SK-N-SH treated with all-trans-retinoic acid at 6 μM for 48 hours (cell line): Measurements from ENCODE around the gene PILRA.

Experiments
- ATAC-seq: fragments of 200-7000 bp; cut with Tn5 transposase; 3 replicates; pipeline ENCODE4 v1.9.1; 2020; ENCODE audit warnings: mild to moderate bottlenecking, moderate library complexity
- BACH2 ChIP-seq: fragments of 250-450 bp; sonication (Bioruptor Pico); IDR thresholded peaks from 2 replicates; pipeline ENCODE4 v1.9.0; 2021; ENCODE audit warnings: mild to moderate bottlenecking, borderline replicate concordance
- CSDC2 ChIP-seq: fragments of 250-450 bp; sonication (Bioruptor Pico); IDR thresholded peaks from 2 replicates; pipeline ENCODE4 v1.5.0; 2020; ENCODE audit warnings: mild to moderate bottlenecking, moderate library complexity
- GLIS3 ChIP-seq: fragments of 250-450 bp; sonication (Bioruptor Pico); IDR thresholded peaks from 2 replicates; pipeline ENCODE4 v1.5.0; 2020; ENCODE audit warnings: mild to moderate bottlenecking, moderate library complexity
- ISL1 ChIP-seq: fragments of 250-450 bp; sonication (Bioruptor Pico); IDR thresholded peaks from 2 replicates; pipeline ENCODE4 v2.1.2; 2022; ENCODE audit warnings: mild to moderate bottlenecking, moderate library complexity
- OSR1 ChIP-seq: fragments of 250-450 bp; sonication (Bioruptor Pico); IDR thresholded peaks from 2 replicates; pipeline ENCODE4 v1.8.0; 2022; ENCODE audit warnings: moderate library complexity, mild to moderate bottlenecking, inconsistent platforms
- PPARA ChIP-seq: fragments of 250-450 bp; sonication (Bioruptor Pico); IDR thresholded peaks from 2 replicates; pipeline ENCODE4 v1.5.0; 2020; ENCODE audit warnings: mild to moderate bottlenecking, borderline replicate concordance
- RARB ChIP-seq: fragments of 250-450 bp; sonication (Bioruptor Pico); IDR thresholded peaks from 2 replicates; pipeline ENCODE4 v1.8.0; 2021; ENCODE audit warnings: mild to moderate bottlenecking, moderate library complexity
- SNAI2 ChIP-seq: fragments of 250-450 bp; sonication (Bioruptor Pico); IDR thresholded peaks from 2 replicates; pipeline ENCODE4 v1.5.0; 2020; ENCODE audit warnings: mild to moderate bottlenecking, moderate library complexity
- TCF4 ChIP-seq: fragments of 250-450 bp; sonication (Bioruptor Pico); IDR thresholded peaks from 2 replicates; pipeline ENCODE4 v1.8.0; 2021; ENCODE audit warnings: mild to moderate bottlenecking, moderate library complexity, borderline replicate concordance
- TOX ChIP-seq: fragments of 250-450 bp; sonication (Bioruptor Pico); IDR thresholded peaks from 2 replicates; pipeline ENCODE4 v1.8.0; 2021; ENCODE audit warnings: mild to moderate bottlenecking, moderate library complexity, borderline replicate concordance
- ZC3H10 ChIP-seq: fragments of 250-450 bp; sonication (Bioruptor Pico); IDR thresholded peaks from 2 replicates; pipeline ENCODE4 v1.5.1; 2021; ENCODE audit warnings: mild to moderate bottlenecking, moderate library complexity
- ZFP3 ChIP-seq: fragments of 250-450 bp; sonication (Bioruptor Pico); IDR thresholded peaks from 2 replicates; pipeline ENCODE4 v1.5.0; 2020; ENCODE audit warnings: mild to moderate bottlenecking, moderate library complexity
- ZNF565 ChIP-seq: fragments of 450-650 bp; formaldehyde crosslinking; conservative IDR thresholded peaks from 2 replicates; pipeline ENCODE4 v1.5.0; 2020; ENCODE audit warnings: low read depth, mild to moderate bottlenecking, moderate library complexity
- ZNF70 ChIP-seq: fragments of 450-650 bp; formaldehyde crosslinking; IDR thresholded peaks from 2 replicates; pipeline ENCODE4 v1.5.0; 2020; ENCODE audit warnings: mild to moderate bottlenecking, moderate library complexity
- ZNF8 ChIP-seq: fragments of 450-650 bp; formaldehyde crosslinking; IDR thresholded peaks from 2 replicates; pipeline ENCODE4 v1.5.0; 2020; ENCODE audit warnings: mild to moderate bottlenecking, moderate library complexity
- TF ChIP-seq, protein P1 (sequence below): fragments of 250-450 bp; sonication (Bioruptor Pico); IDR thresholded peaks from 2 replicates; pipeline ENCODE4 v1.5.0; 2020; ENCODE audit warnings: mild to moderate bottlenecking, moderate library complexity
- TF ChIP-seq, protein P2 (sequence below): fragments of 250-450 bp; sonication (Bioruptor Pico); IDR thresholded peaks from 2 replicates; pipeline ENCODE4 v1.5.1; 2020; ENCODE audit warnings: low read depth, mild to moderate bottlenecking, moderate library complexity
- TF ChIP-seq, protein P3 (sequence below): fragments of 250-450 bp; sonication (Bioruptor Pico); IDR thresholded peaks from 2 replicates; pipeline ENCODE4 v1.5.1; 2021; ENCODE audit warnings: mild to moderate bottlenecking, moderate library complexity
- TF ChIP-seq, protein P4 (sequence below): fragments of 250-450 bp; sonication (Bioruptor Pico); IDR thresholded peaks from 2 replicates; pipeline ENCODE4 v1.8.0; 2021; ENCODE audit warnings: low read depth, mild to moderate bottlenecking, moderate library complexity, borderline replicate concordance
- TF ChIP-seq, protein P5 (sequence below): fragments of 250-450 bp; sonication (Bioruptor Pico); IDR thresholded peaks from 2 replicates; pipeline ENCODE4 v1.8.0; 2020; ENCODE audit warnings: mild to moderate bottlenecking, moderate library complexity, borderline replicate concordance

The PILRA gene

DNA sequence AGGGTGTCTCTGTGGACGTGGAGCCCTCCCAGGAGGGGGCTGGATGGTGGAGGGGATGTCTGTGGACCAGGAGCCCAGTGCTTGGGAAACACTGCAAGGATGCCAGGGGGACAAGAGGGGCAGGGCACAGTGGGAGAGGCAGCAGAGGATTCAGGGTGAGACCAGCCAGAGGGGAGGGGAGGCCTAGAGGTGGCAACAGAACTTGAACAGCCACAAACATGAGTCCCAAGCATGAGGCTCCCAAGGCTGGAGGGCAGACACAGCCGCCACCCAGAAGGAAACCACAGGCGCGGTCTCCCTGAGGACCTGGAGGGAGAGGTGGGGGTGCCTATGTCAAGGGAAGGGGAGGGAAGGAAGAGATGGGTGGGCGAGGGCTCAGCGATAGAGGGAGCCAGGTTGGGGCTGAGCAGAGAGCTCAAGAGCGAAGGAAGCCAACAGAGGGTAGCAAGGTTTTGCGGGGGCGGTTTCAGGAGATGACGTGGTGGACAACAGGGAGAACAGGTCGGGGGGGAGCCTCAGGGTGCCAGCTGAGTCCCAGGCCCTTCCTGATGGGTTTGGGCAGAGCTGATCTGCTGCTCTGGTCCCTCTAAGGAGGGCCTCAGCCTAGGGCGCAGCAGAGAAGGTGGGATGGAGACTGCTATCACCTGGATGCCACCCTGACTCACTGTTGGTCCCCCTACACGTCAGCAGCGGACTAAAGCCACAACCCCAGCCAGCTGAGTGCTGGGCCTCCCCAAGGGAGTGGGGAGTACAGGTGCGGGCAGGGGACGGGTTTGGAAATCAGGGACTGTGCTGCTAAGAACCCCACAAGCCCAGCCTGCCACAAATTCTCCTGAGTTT, 6.7 kb upstream of the PILRA start:
- ATAC-seq = peak; percentile 5; the same call in 2 of the 3 replicates
- TF ChIP-seq, protein P1, sequence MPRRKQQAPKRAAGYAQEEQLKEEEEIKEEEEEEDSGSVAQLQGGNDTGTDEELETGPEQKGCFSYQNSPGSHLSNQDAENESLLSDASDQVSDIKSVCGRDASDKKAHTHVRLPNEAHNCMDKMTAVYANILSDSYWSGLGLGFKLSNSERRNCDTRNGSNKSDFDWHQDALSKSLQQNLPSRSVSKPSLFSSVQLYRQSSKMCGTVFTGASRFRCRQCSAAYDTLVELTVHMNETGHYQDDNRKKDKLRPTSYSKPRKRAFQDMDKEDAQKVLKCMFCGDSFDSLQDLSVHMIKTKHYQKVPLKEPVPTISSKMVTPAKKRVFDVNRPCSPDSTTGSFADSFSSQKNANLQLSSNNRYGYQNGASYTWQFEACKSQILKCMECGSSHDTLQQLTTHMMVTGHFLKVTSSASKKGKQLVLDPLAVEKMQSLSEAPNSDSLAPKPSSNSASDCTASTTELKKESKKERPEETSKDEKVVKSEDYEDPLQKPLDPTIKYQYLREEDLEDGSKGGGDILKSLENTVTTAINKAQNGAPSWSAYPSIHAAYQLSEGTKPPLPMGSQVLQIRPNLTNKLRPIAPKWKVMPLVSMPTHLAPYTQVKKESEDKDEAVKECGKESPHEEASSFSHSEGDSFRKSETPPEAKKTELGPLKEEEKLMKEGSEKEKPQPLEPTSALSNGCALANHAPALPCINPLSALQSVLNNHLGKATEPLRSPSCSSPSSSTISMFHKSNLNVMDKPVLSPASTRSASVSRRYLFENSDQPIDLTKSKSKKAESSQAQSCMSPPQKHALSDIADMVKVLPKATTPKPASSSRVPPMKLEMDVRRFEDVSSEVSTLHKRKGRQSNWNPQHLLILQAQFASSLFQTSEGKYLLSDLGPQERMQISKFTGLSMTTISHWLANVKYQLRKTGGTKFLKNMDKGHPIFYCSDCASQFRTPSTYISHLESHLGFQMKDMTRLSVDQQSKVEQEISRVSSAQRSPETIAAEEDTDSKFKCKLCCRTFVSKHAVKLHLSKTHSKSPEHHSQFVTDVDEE (CRISPR knock-in tag) = no peak
- TF ChIP-seq, protein P2, sequence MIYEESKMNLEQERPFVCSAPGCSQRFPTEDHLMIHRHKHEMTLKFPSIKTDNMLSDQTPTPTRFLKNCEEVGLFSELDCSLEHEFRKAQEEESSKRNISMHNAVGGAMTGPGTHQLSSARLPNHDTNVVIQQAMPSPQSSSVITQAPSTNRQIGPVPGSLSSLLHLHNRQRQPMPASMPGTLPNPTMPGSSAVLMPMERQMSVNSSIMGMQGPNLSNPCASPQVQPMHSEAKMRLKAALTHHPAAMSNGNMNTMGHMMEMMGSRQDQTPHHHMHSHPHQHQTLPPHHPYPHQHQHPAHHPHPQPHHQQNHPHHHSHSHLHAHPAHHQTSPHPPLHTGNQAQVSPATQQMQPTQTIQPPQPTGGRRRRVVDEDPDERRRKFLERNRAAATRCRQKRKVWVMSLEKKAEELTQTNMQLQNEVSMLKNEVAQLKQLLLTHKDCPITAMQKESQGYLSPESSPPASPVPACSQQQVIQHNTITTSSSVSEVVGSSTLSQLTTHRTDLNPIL (CRISPR knock-in tag) = peak; percentile 17; the same call in 1 of the 2 replicates
- TF ChIP-seq, all 23 proteins: peak for 1

DNA sequence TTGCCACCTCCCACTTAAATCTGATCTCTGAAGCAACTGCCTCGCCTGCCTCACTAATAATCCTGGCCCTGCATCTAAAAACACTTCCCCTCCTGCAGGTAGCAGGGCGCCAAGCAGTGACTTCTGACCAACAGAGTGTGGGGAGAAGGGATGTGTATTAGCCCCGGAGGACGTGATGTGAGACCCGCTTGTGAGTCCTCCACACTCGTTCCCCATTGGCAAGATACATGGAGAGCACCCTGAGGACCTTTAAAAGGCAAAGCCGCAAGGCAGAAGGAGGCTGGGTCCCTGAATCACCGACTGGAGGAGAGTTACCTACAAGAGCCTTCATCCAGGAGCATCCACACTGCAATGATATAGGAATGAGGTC, 6.1 kb upstream of the PILRA start:
- ATAC-seq = no peak; the same call in 2 of the 3 replicates
- TF ChIP-seq ZNF565 (CRISPR knock-in tag) (no peak), CSDC2 (CRISPR knock-in tag) (no peak), BACH2 (no peak), ZNF8 (CRISPR knock-in tag) (no peak), PPARA (CRISPR knock-in tag) (no peak), GLIS3 (CRISPR knock-in tag) (no peak), ZNF70 (CRISPR knock-in tag) (no peak), RARB (CRISPR knock-in tag) (no peak), OSR1 (no peak), TOX (CRISPR knock-in tag) (no peak), ZFP3 (no peak), SNAI2 (CRISPR knock-in tag) (no peak), ISL1 (CRISPR knock-in tag) (no peak), TCF4 (CRISPR knock-in tag) (no peak), ZC3H10 (CRISPR knock-in tag) (no peak)
- TF ChIP-seq, protein P2 (CRISPR knock-in tag) = no peak
- TF ChIP-seq, protein P3, sequence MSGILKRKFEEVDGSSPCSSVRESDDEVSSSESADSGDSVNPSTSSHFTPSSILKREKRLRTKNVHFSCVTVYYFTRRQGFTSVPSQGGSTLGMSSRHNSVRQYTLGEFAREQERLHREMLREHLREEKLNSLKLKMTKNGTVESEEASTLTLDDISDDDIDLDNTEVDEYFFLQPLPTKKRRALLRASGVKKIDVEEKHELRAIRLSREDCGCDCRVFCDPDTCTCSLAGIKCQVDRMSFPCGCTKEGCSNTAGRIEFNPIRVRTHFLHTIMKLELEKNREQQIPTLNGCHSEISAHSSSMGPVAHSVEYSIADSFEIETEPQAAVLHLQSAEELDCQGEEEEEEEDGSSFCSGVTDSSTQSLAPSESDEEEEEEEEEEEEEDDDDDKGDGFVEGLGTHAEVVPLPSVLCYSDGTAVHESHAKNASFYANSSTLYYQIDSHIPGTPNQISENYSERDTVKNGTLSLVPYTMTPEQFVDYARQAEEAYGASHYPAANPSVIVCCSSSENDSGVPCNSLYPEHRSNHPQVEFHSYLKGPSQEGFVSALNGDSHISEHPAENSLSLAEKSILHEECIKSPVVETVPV = no peak
- TF ChIP-seq, protein P1 (CRISPR knock-in tag) = no peak
- TF ChIP-seq, protein P4, sequence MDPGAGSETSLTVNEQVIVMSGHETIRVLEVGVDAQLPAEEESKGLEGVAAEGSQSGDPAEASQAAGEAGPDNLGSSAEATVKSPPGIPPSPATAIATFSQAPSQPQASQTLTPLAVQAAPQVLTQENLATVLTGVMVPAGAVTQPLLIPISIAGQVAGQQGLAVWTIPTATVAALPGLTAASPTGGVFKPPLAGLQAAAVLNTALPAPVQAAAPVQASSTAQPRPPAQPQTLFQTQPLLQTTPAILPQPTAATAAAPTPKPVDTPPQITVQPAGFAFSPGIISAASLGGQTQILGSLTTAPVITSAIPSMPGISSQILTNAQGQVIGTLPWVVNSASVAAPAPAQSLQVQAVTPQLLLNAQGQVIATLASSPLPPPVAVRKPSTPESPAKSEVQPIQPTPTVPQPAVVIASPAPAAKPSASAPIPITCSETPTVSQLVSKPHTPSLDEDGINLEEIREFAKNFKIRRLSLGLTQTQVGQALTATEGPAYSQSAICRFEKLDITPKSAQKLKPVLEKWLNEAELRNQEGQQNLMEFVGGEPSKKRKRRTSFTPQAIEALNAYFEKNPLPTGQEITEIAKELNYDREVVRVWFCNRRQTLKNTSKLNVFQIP = no peak
- TF ChIP-seq, protein P5, sequence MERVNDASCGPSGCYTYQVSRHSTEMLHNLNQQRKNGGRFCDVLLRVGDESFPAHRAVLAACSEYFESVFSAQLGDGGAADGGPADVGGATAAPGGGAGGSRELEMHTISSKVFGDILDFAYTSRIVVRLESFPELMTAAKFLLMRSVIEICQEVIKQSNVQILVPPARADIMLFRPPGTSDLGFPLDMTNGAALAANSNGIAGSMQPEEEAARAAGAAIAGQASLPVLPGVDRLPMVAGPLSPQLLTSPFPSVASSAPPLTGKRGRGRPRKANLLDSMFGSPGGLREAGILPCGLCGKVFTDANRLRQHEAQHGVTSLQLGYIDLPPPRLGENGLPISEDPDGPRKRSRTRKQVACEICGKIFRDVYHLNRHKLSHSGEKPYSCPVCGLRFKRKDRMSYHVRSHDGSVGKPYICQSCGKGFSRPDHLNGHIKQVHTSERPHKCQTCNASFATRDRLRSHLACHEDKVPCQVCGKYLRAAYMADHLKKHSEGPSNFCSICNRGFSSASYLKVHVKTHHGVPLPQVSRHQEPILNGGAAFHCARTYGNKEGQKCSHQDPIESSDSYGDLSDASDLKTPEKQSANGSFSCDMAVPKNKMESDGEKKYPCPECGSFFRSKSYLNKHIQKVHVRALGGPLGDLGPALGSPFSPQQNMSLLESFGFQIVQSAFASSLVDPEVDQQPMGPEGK (CRISPR knock-in tag) = no peak
